ENCODE results near the gene TXNRD1. TPM values are rescaled to one million over a fixed set of nuclear protein-coding genes. Genes with fewer than 3 reads are reported as not detected.
"Not testable (repeated sequence)": the region's sequence is repeated elsewhere in the genome, so short reads cannot be mapped to it uniquely, and the experiment has no call there.

The TXNRD1 gene
- total RNA-seq, 4 donors from 2014 or later = 76.0 to 141 (median 97.8) TPM

DNA sequence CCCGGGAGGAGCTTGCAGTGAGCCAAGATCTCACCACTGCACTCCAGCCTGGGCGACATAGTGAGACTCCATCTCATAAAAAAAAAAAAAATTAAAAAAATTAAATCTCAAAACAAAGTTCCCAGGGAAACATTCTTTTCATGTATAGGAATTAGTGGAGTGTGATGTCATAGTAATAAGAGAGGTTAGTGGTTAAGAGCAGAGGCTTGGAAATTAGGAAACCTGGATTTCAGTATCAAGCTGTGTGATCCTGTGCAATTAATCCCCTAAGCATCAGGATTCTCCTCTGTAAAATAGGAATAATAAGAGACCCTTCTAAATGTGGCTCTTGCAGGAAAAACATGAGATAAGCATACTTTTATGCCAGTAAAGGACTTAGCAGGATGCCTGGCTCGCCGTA is 3.1 kb upstream of the TXNRD1 start:
- H3K27me3 ChIP-seq = no peaks in the 10 kb centered on the region
- no peak for DNase-seq
- TF ChIP-seq, protein P1, sequence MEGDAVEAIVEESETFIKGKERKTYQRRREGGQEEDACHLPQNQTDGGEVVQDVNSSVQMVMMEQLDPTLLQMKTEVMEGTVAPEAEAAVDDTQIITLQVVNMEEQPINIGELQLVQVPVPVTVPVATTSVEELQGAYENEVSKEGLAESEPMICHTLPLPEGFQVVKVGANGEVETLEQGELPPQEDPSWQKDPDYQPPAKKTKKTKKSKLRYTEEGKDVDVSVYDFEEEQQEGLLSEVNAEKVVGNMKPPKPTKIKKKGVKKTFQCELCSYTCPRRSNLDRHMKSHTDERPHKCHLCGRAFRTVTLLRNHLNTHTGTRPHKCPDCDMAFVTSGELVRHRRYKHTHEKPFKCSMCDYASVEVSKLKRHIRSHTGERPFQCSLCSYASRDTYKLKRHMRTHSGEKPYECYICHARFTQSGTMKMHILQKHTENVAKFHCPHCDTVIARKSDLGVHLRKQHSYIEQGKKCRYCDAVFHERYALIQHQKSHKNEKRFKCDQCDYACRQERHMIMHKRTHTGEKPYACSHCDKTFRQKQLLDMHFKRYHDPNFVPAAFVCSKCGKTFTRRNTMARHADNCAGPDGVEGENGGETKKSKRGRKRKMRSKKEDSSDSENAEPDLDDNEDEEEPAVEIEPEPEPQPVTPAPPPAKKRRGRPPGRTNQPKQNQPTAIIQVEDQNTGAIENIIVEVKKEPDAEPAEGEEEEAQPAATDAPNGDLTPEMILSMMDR (IDR thresholded peaks at IDR 0.05) = no peak
- no peak for TF ChIP-seq POLR2A (IDR thresholded peaks at IDR 0.05)
- H3K27ac ChIP-seq = no peak overlapping the region
- H3K36me3 ChIP-seq = no peaks in the 10 kb centered on the region
- intact Hi-C loops (cut with DNase I; ENCODE audit: low total_unique reads) = no loop called here
- H3K4me3 ChIP-seq = no peak overlapping the region
- no peaks in the 10 kb centered on the region for H3K4me1 ChIP-seq
- H3K9me3 ChIP-seq = no peaks in the 10 kb centered on the region

- Histone ChIP-seq H3K36me3 (no peaks in the 10 kb centered on the region), H3K9me3 (no peaks in the 10 kb centered on the region), H3K4me1 (no peaks in the 10 kb centered on the region), H3K4me3 (no peak overlapping the region), H3K27ac (no peak overlapping the region), H3K27me3 (no peaks in the 10 kb centered on the region)
- no peak for DNase-seq
- intact Hi-C loops (cut with DNase I; ENCODE audit: low total_unique reads) = no loop called here
- TF ChIP-seq, protein P1 (IDR thresholded peaks at IDR 0.05) = peak in 1 of 4 experiments; percentile 3
- TF ChIP-seq POLR2A (IDR thresholded peaks at IDR 0.05) = no peak
Observed at GRCh38 chr12:104213952-104214351, 1.6 kb upstream of the TXNRD1 start.

GRCh38 chr12:104216521-104216924 is 944 bp downstream of the TXNRD1 start:
- Histone ChIP-seq H3K27ac (peak overlapping the region; percentile 89 to 97), H3K4me1 (peaks cover 0 to 5% of the 10 kb centered on the region in 2 donors), H3K9me3 (no peaks in the 10 kb centered on the region), H3K4me3 (peak overlapping the region; percentile 59 to 69), H3K36me3 (no peaks in the 10 kb centered on the region), H3K27me3 (no peaks in the 10 kb centered on the region)
- TF ChIP-seq, protein P1 (IDR thresholded peaks at IDR 0.05) = no peak
- TF ChIP-seq POLR2A (IDR thresholded peaks at IDR 0.05) = no peak
- no peak for DNase-seq
- intact Hi-C loops (cut with DNase I; ENCODE audit: low total_unique reads) = loop anchor here (5.0 kb wide), 1 partner anchor 71 kb away; no protein-coding TSS in a partner anchor

DNA sequence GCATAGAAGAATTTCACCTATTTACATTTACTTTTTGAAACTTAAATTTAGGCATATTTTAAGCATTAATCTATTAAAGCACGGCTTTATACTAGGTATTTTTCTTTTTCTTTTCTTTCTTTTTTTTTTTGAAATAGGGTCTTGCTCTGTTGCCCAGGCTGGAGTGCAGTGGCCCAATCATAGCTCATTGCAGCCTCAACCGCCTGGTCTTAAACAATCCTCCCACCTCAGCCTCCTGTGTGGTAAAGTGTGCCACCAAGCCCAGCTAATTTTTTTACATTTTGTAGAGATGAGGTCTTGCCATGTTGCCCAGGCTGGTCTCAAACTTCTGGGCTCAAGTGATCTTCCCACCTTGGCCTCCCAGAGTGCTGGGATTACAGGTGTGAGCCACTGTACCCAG is 2.9 kb downstream of the TXNRD1 start:
- DNase-seq, H3K36me3 ChIP-seq, H3K9me3 ChIP-seq, H3K27me3 ChIP-seq, H3K4me3 ChIP-seq, H3K4me1 ChIP-seq: not testable (repeated sequence)
- intact Hi-C loops (cut with DNase I; ENCODE audit: low total_unique reads) = loop anchor here (5.0 kb wide), 1 partner anchor 69 kb away; no protein-coding TSS in a partner anchor
- peak overlapping the region; percentile 86 to 97 for H3K27ac ChIP-seq

DNA sequence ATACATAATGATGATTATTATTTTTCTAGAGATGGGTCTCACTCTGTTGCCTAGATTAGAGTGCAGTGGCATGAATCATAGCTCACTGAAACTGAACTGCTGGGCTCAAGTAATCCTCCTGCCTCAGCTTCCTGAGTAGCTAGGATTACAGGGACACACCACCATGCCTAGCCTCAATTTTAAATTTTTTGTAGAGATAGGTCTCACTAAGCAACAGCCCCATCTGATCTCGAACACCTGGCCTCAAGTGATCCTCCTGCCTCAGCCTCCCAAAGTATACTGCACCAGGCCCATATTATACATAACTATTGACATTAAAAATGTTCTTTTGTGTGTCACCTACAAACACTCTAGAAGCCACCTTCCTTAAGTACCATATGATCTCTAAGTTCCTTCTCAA is 3.4 kb downstream of the TXNRD1 start:
- peaks cover 0 to 5% of the 10 kb centered on the region in 2 donors for H3K4me1 ChIP-seq
- no peaks in the 10 kb centered on the region for H3K9me3 ChIP-seq
- H3K4me3 ChIP-seq = no peak overlapping the region
- no peaks in the 10 kb centered on the region for H3K27me3 ChIP-seq
- intact Hi-C loops (cut with DNase I; ENCODE audit: low total_unique reads) = loop anchor here (5.0 kb wide), 1 partner anchor 68 kb away; no protein-coding TSS in a partner anchor
- TF ChIP-seq, protein P1 (IDR thresholded peaks at IDR 0.05) = no peak
- H3K27ac ChIP-seq = peak overlapping the region; percentile 86 to 97
- no peak for DNase-seq
- no peaks in the 10 kb centered on the region for H3K36me3 ChIP-seq

All from uterus (tissue), 4 donors.